ENCODE data around the gene PI4K2B.
"Not testable (repeated sequence)": the region's sequence is repeated elsewhere in the genome, so short reads cannot be mapped to it uniquely, and the experiment has no call there.

PI4K2B gene

GRCh38 chr4:25233737-25234389 lies at the start of gene PI4K2B:
TSS of gene PI4K2B (plus strand) at chr4:25234033. CDS start at chr4:25234164, 131 bp downstream.
- ATAC-seq (peak; percentile 91), DNase-seq (peak; percentile 97)

GRCh38 chr4:25184056-25184455 lies 49.8 kb upstream of the PI4K2B start:
- no peak for ATAC-seq
- no peak for DNase-seq

GRCh38 chr4:25190407-25190806 lies 43.4 kb upstream of the PI4K2B start:
- DNase-seq: no peak

GRCh38 chr4:25198713-25199112 lies 35.1 kb upstream of the PI4K2B start:
- ATAC-seq: no peak
- no peak for DNase-seq

More at GRCh38 chr4:25190407-25190806, 43.4 kb upstream of the PI4K2B start:
- no peak for ATAC-seq

GRCh38 chr4:25207997-25208396 lies 25.8 kb upstream of the PI4K2B start:
- ATAC-seq (no peak), DNase-seq (no peak)

GRCh38 chr4:25209702-25210101 lies 24.1 kb upstream of the PI4K2B start:
- ATAC-seq (no peak), DNase-seq (no peak)

- no peak for ATAC-seq
These were observed 22.1 kb upstream of the PI4K2B start for GRCh38 chr4:25211721-25212120.

GRCh38 chr4:25212822-25213221 lies 21.0 kb upstream of the PI4K2B start:
- DNase-seq (no peak), ATAC-seq (no peak)

More at GRCh38 chr4:25211721-25212120, 22.1 kb upstream of the PI4K2B start:
- no peak for DNase-seq

GRCh38 chr4:25213347-25213979 lies 20.4 kb upstream of the PI4K2B start:
- no peak for ATAC-seq

GRCh38 chr4:25214750-25215149 lies 19.1 kb upstream of the PI4K2B start:
- not testable (repeated sequence) for DNase-seq, ATAC-seq

More at GRCh38 chr4:25213347-25213979, 20.4 kb upstream of the PI4K2B start:
- DNase-seq: no peak

- no peak for DNase-seq
- no peak for ATAC-seq
These were observed 18.3 kb upstream of the PI4K2B start for GRCh38 chr4:25215511-25215910.

GRCh38 chr4:25221377-25221776 lies 12.5 kb upstream of the PI4K2B start:
- no peak for ATAC-seq
- no peak for DNase-seq

GRCh38 chr4:25223802-25224375 lies 9.9 kb upstream of the PI4K2B start:
- no peak for DNase-seq
- ATAC-seq: no peak

GRCh38 chr4:25229804-25230203 lies 4.0 kb upstream of the PI4K2B start:
- DNase-seq (no peak), ATAC-seq (no peak)

- ATAC-seq: no peak
- no peak for DNase-seq
These were observed 639 bp upstream of the PI4K2B start for GRCh38 chr4:25233194-25233593.

GRCh38 chr4:25234390-25235370 lies 847 bp downstream of the PI4K2B start:
- peak; percentile 50 for DNase-seq

GRCh38 chr4:25235401-25235800 lies 1.6 kb downstream of the PI4K2B start:
- no peak for DNase-seq
- ATAC-seq: no peak

More at GRCh38 chr4:25234390-25235370, 847 bp downstream of the PI4K2B start:
- ATAC-seq: peak; percentile 65

GRCh38 chr4:25236030-25236429 lies 2.2 kb downstream of the PI4K2B start:
- not testable (repeated sequence) for DNase-seq, ATAC-seq

GRCh38 chr4:25236971-25237370 lies 3.1 kb downstream of the PI4K2B start:
- DNase-seq: no peak
- no peak for ATAC-seq

- ATAC-seq (no peak), DNase-seq (no peak)
These were observed 4.2 kb downstream of the PI4K2B start for GRCh38 chr4:25238052-25238451.

- ATAC-seq: not testable (repeated sequence)
These were observed 5.7 kb downstream of the PI4K2B start for GRCh38 chr4:25239528-25239927.

GRCh38 chr4:25240754-25241210 lies 6.9 kb downstream of the PI4K2B start:
- ATAC-seq (peak; percentile 91), DNase-seq (peak; percentile 29)

More at GRCh38 chr4:25239528-25239927, 5.7 kb downstream of the PI4K2B start:
- not testable (repeated sequence) for DNase-seq
